Activated T-helper 17 cell treated with anti-CD3 and anti-CD28 coated beads, Interleukin-2, amount 50 U/mL, for 72 hours (primary cell): ENCODE measurements around the gene KAT2A. TPM values are rescaled to one million over a fixed set of nuclear protein-coding genes. Genes with fewer than 3 reads are reported as not detected.
"Not testable (repeated sequence)": the region's sequence is repeated elsewhere in the genome, so short reads cannot be mapped to it uniquely, and the experiment has no call there.

ENCODE experiments used
- ATAC-seq: fragments of 150-1000 bp; cut with Tn5 transposase; replicated peaks from 2 replicates; pipeline ENCODE4 v1.10.0; 2021; ENCODE audit warnings: mild to moderate bottlenecking, moderate library complexity
- H3K27ac Mint-ChIP-seq: one replicate; pipeline ENCODE4 v1.8.0; 2022; ENCODE audit warnings: mixed read lengths
- H3K27me3 Mint-ChIP-seq: one replicate; pipeline ENCODE4 v1.8.0; 2022; ENCODE audit warnings: mixed read lengths
- H3K36me3 Mint-ChIP-seq: one replicate; pipeline ENCODE4 v1.8.0; 2022; ENCODE audit warnings: low read depth, mild to moderate bottlenecking, mixed read lengths
- H3K4me1 Mint-ChIP-seq: one replicate; pipeline ENCODE4 v1.8.0; 2022; ENCODE audit warnings: mixed read lengths
- H3K4me3 Mint-ChIP-seq: one replicate; pipeline ENCODE4 v1.8.0; 2022; ENCODE audit warnings: mild to moderate bottlenecking, mixed read lengths
- H3K9me3 Mint-ChIP-seq: one replicate; pipeline ENCODE4 v1.8.0; 2022; ENCODE audit warnings: mixed read lengths
- total RNA-seq, 2 donors: library from RNA; stranded (reverse); gene quantifications; one replicate each; pipeline ENCODE4 v1.2.3, GENCODE V29; 2022

KAT2A gene
- 10 to 100 TPM; 32.8 to 44.2 TPM for total RNA-seq

- peaks cover 42% of the 10 kb centered on the region for H3K36me3 Mint-ChIP-seq
- peak within 1 kb of the TSS; percentile 77 for H3K4me3 Mint-ChIP-seq
- no peaks in the 10 kb centered on the region for H3K9me3 Mint-ChIP-seq
- peak; percentile 98 for ATAC-seq
- H3K27me3 Mint-ChIP-seq = no peaks in the 10 kb centered on the region
- H3K4me1 Mint-ChIP-seq = peaks cover 13% of the 10 kb centered on the region
- H3K27ac Mint-ChIP-seq = peak within 1 kb of the TSS; percentile 83
These were observed at the start of gene KAT2A for GRCh38 chr17:42120770-42121769. Gene KAT2A (minus strand): TSS chr17:42121367. CDS start chr17:42121304, 63 bp downstream.

DNA sequence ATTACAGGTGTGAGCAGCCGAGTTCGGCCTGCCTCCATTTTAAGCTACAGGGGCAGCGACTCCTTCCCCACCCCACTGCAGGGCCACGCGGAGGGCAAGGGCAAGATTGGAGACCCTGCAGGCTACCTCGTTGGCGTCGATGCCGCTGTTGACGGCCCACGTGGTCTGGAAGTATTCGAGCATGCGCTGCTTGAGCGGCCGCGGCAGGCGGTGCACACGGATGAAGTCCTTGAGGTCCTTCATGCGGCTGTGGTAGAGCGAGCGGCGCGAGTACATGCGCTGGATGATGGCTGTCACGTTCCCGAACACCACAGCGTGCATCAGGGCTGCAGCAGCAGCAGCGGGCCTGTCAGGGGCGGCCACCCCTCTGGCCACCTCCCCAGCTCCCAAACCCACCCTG, 48.2 kb upstream of the KAT2A start:
- Mint-ChIP-seq H3K4me1 (peaks cover 3% of the 10 kb centered on the region), H3K36me3 (no peaks in the 10 kb centered on the region), H3K4me3 (no peak overlapping the region)

GRCh38 chr17:42167807-42168206, 46.6 kb upstream of the KAT2A start:
- Mint-ChIP-seq H3K27me3 (no peaks in the 10 kb centered on the region), H3K9me3 (no peaks in the 10 kb centered on the region), H3K27ac (peak overlapping the region; percentile 5), H3K4me3 (no peak overlapping the region), H3K36me3 (no peaks in the 10 kb centered on the region), H3K4me1 (peaks cover 8% of the 10 kb centered on the region)
- ATAC-seq = no peak

More for the DNA sequence above, 48.2 kb upstream of the KAT2A start:
- H3K27me3 Mint-ChIP-seq = no peaks in the 10 kb centered on the region
- H3K27ac Mint-ChIP-seq = no peak overlapping the region
- no peak for ATAC-seq
- no peaks in the 10 kb centered on the region for H3K9me3 Mint-ChIP-seq

DNA sequence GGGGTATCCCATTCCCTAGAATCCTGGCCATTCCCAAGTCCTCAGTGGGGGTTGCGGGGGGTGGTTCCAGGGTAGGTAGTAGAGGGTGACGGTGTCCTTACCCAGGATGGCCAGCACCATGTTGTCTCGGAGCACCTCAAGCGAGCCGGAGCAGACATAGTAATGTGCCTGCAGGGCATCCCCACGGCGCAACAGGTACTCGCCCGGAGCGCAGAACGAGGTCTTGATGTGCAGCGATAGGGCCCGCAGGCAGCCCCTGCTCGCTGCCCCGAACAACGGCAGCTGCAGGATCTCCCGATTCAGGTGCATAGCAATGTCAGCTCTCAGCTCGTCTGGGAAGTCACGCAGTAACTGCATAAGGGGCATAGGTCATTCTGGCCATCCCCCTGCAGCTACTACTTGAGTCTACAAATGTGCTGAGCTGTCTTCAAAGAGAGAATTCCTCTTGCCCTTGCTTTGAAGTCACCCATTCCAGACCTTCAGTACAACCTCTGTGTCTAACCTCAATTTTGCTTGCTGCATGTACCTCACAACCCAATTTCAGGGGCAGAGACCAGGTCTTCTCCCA, 45.1 kb upstream of the KAT2A start:
- no peaks in the 10 kb centered on the region for H3K9me3 Mint-ChIP-seq
- H3K27ac Mint-ChIP-seq = no peak overlapping the region
- no peaks in the 10 kb centered on the region for H3K27me3 Mint-ChIP-seq
- H3K36me3 Mint-ChIP-seq = no peaks in the 10 kb centered on the region
- no peak for ATAC-seq
- H3K4me3 Mint-ChIP-seq = no peak overlapping the region
- peaks cover 8% of the 10 kb centered on the region for H3K4me1 Mint-ChIP-seq

DNA sequence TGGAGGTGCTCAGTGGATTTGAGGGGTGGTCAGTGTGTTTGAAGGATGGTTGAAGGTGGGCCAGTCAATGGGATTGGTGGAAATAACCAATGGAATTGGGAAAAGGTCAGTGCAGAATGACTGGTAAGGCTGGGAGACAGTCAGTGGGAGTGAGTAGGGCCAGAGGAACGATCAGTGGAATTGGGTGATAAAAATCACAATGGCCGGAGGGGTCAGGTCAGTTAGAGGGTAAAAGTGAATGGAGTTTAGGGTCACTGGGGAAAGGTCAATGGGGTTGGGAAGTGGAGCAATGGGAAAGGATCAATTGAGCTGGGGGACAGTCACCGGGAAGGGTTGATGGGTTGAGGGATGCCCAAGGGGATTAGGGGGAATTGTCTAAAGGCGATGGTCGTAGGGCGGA, 44.6 kb upstream of the KAT2A start:
- no peaks in the 10 kb centered on the region for H3K36me3 Mint-ChIP-seq
- no peak overlapping the region for H3K4me3 Mint-ChIP-seq
- H3K27ac Mint-ChIP-seq = no peak overlapping the region
- no peak for ATAC-seq
- H3K9me3 Mint-ChIP-seq = no peaks in the 10 kb centered on the region
- peaks cover 8% of the 10 kb centered on the region for H3K4me1 Mint-ChIP-seq
- H3K27me3 Mint-ChIP-seq = no peaks in the 10 kb centered on the region

- Mint-ChIP-seq H3K36me3 (no peaks in the 10 kb centered on the region), H3K27ac (no peak overlapping the region), H3K4me1 (peaks cover 8% of the 10 kb centered on the region), H3K4me3 (no peak overlapping the region), H3K27me3 (no peaks in the 10 kb centered on the region), H3K9me3 (no peaks in the 10 kb centered on the region)
- ATAC-seq = no peak
These were observed 42.7 kb upstream of the KAT2A start for GRCh38 chr17:42163696-42164407.

GRCh38 chr17:42163113-42163512, 41.9 kb upstream of the KAT2A start:
- Mint-ChIP-seq H3K4me3 (no peak overlapping the region), H3K27me3 (no peaks in the 10 kb centered on the region), H3K27ac (peak overlapping the region; percentile 66), H3K9me3 (no peaks in the 10 kb centered on the region), H3K36me3 (no peaks in the 10 kb centered on the region), H3K4me1 (peaks cover 8% of the 10 kb centered on the region)
- peak; percentile 66 for ATAC-seq

DNA sequence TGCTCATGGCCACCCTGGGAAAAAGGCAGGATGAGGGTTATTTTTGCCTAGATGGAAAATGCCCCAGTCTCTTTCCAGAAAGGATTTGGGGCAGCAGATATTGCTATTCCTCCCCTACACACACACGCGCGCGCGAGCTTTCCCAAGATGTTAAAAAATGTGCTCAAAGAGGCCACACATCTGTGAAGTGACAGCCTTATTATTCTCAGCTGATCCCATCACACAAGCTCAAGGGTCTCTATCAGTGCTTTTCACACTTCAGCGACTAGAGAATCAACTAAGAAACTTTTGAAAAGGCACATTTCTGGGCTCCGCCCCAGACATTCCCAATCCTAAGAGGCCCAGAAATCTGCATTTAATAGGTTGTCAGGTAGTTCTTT, 39.4 kb upstream of the KAT2A start:
- ATAC-seq = no peak
- no peaks in the 10 kb centered on the region for H3K9me3 Mint-ChIP-seq
- peaks cover 5% of the 10 kb centered on the region for H3K4me1 Mint-ChIP-seq
- no peaks in the 10 kb centered on the region for H3K27me3 Mint-ChIP-seq
- no peak overlapping the region for H3K27ac Mint-ChIP-seq
- H3K4me3 Mint-ChIP-seq = no peak overlapping the region
- no peaks in the 10 kb centered on the region for H3K36me3 Mint-ChIP-seq

GRCh38 chr17:42159796-42160530, 38.8 kb upstream of the KAT2A start:
- Mint-ChIP-seq H3K27ac (no peak overlapping the region), H3K4me1 (peaks cover 5% of the 10 kb centered on the region), H3K4me3 (no peak overlapping the region), H3K27me3 (no peaks in the 10 kb centered on the region), H3K9me3 (no peaks in the 10 kb centered on the region), H3K36me3 (no peaks in the 10 kb centered on the region)
- ATAC-seq = no peak

- peaks cover 4% of the 10 kb centered on the region for H3K4me1 Mint-ChIP-seq
- no peak for ATAC-seq
- H3K4me3 Mint-ChIP-seq = peak overlapping the region; percentile 91
- H3K27me3 Mint-ChIP-seq = no peaks in the 10 kb centered on the region
- peaks cover 18% of the 10 kb centered on the region for H3K36me3 Mint-ChIP-seq
- H3K9me3 Mint-ChIP-seq = no peaks in the 10 kb centered on the region
- peak overlapping the region; percentile 93 for H3K27ac Mint-ChIP-seq
These were observed 34.5 kb upstream of the KAT2A start for GRCh38 chr17:42155614-42156045.

GRCh38 chr17:42153919-42154742, 33.0 kb upstream of the KAT2A start:
- ATAC-seq = no peak
- Mint-ChIP-seq H3K4me3 (peak overlapping the region; percentile 91), H3K4me1 (peaks cover 4% of the 10 kb centered on the region), H3K27me3 (no peaks in the 10 kb centered on the region), H3K36me3 (peaks cover 22% of the 10 kb centered on the region), H3K9me3 (no peaks in the 10 kb centered on the region), H3K27ac (peak overlapping the region; percentile 93)

- H3K36me3 Mint-ChIP-seq = peaks cover 68% of the 10 kb centered on the region
- no peaks in the 10 kb centered on the region for H3K27me3 Mint-ChIP-seq
- no peak for ATAC-seq
- H3K4me1 Mint-ChIP-seq = peaks cover 6% of the 10 kb centered on the region
- H3K9me3 Mint-ChIP-seq = no peaks in the 10 kb centered on the region
- H3K4me3 Mint-ChIP-seq = no peak overlapping the region
- H3K27ac Mint-ChIP-seq = peak overlapping the region; percentile 53
These were observed 25.9 kb upstream of the KAT2A start for GRCh38 chr17:42146911-42147607.

- H3K9me3 Mint-ChIP-seq, H3K27ac Mint-ChIP-seq, H3K27me3 Mint-ChIP-seq, H3K4me3 Mint-ChIP-seq, H3K4me1 Mint-ChIP-seq, ATAC-seq: not testable (repeated sequence)
- H3K36me3 Mint-ChIP-seq = peaks cover 60% of the 10 kb centered on the region
These were observed 22.0 kb upstream of the KAT2A start for GRCh38 chr17:42143138-42143537.
